ENCODE results near the gene CYP26C1. TPM values are rescaled to one million over a fixed set of nuclear protein-coding genes. Genes with fewer than 3 reads are reported as not detected.

CYP26C1 gene
- total RNA-seq, 1 donor from 2014 or later: 0.35 TPM

DNA sequence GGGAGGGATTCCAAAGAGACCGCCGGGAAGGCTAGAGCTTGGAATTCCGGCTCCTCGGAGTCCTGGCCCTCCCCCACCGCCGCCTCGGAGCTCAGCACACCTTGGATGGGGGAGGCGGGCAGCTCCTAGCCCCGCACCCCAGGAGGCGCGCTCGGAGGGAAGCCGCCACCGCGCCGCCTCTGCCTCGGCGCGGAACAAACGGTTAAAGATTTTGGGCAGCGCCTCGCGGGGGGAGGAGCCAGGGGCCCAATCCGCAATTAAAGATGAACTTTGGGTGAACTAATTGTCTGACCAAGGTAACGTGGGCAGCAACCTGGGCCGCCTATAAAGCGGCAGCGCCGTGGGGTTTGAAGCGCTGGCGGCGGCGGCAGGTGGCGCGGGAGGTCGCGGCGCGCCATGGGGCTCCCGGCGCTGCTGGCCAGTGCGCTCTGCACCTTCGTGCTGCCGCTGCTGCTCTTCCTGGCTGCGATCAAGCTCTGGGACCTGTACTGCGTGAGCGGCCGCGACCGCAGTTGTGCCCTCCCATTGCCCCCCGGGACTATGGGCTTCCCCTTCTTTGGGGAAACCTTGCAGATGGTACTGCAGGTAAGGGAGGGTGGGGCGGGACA, 13.0 kb downstream of the CYP26C1 start, which contains the start of gene CYP26A1:
Gene CYP26A1, plus strand, starts transcription at position 355 of the 608 bp plus-strand sequence. Its CDS starts 42 bp downstream, at position 397.
- no peak for DNase-seq
- peaks cover 64% of the 10 kb centered on the region for H3K27me3 ChIP-seq
- intact Hi-C loops (cut with DNase I): loop anchor here (10.0 kb wide), 1 partner anchor 221 kb away; no protein-coding TSS in a partner anchor

DNA sequence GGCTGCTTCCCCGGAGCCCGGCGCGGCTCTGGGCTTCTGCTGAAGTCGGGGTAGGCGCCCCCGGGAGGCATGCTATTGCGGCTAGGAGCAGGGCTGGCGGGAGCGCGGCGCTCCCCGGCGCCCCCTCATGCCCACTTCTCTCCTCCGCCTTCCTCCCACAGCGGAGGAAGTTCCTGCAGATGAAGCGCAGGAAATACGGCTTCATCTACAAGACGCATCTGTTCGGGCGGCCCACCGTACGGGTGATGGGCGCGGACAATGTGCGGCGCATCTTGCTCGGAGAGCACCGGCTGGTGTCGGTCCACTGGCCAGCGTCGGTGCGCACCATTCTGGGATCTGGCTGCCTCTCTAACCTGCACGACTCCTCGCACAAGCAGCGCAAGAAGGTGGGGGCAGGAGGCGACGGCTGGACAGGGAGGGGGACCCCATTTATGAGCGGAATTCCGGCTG, 13.6 kb downstream of the CYP26C1 start:
- Histone ChIP-seq H3K36me3 (no peaks in the 10 kb centered on the region), H3K4me3 (peak overlapping the region; percentile 29), H3K9me3 (no peaks in the 10 kb centered on the region), H3K27ac (no peak overlapping the region), H3K27me3 (peaks cover 63% of the 10 kb centered on the region), H3K4me1 (peaks cover 33% of the 10 kb centered on the region)
- TF ChIP-seq, protein P1, sequence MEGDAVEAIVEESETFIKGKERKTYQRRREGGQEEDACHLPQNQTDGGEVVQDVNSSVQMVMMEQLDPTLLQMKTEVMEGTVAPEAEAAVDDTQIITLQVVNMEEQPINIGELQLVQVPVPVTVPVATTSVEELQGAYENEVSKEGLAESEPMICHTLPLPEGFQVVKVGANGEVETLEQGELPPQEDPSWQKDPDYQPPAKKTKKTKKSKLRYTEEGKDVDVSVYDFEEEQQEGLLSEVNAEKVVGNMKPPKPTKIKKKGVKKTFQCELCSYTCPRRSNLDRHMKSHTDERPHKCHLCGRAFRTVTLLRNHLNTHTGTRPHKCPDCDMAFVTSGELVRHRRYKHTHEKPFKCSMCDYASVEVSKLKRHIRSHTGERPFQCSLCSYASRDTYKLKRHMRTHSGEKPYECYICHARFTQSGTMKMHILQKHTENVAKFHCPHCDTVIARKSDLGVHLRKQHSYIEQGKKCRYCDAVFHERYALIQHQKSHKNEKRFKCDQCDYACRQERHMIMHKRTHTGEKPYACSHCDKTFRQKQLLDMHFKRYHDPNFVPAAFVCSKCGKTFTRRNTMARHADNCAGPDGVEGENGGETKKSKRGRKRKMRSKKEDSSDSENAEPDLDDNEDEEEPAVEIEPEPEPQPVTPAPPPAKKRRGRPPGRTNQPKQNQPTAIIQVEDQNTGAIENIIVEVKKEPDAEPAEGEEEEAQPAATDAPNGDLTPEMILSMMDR (IDR thresholded peaks at IDR 0.05): no peak
- DNase-seq (no peak), ATAC-seq (no peak)
- intact Hi-C loops (cut with DNase I): loop anchor here (10.0 kb wide), 1 partner anchor 221 kb away; no protein-coding TSS in a partner anchor

More for the DNA sequence above, 13.0 kb downstream of the CYP26C1 start, which contains the start of gene CYP26A1:
- Histone ChIP-seq H3K4me3 (peak within 1 kb of the TSS; percentile 29), H3K4me1 (peaks cover 34% of the 10 kb centered on the region), H3K9me3 (no peaks in the 10 kb centered on the region), H3K27ac (no peak within 1 kb of the TSS), H3K36me3 (no peaks in the 10 kb centered on the region)
- TF ChIP-seq, protein P1 (IDR thresholded peaks at IDR 0.05): no peak
- no peak for ATAC-seq

DNA sequence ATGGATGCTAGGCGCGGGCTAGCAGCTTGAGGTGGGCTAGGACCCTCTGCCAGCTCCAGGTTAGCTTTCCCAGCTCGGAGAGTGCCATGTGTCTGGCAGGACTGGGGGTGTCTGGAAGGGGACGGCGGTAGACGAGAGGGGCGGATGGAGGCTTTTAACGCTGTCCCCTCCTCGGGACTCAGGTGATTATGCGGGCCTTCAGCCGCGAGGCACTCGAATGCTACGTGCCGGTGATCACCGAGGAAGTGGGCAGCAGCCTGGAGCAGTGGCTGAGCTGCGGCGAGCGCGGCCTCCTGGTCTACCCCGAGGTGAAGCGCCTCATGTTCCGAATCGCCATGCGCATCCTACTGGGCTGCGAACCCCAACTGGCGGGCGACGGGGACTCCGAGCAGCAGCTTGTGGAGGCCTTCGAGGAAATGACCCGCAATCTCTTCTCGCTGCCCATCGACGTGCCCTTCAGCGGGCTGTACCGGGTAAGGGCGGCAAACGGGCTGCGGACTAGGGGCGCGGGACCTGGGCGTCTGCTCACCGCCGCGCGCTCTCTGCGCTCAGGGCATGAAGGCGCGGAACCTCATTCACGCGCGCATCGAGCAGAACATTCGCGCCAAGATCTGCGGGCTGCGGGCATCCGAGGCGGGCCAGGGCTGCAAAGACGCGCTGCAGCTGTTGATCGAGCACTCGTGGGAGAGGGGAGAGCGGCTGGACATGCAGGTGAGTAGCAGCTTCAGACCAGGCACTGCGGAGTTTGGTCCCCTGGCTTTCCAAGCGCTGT, 14.2 kb downstream of the CYP26C1 start:
- Histone ChIP-seq H3K36me3 (no peaks in the 10 kb centered on the region), H3K4me3 (no peak overlapping the region), H3K27me3 (peaks cover 63% of the 10 kb centered on the region), H3K9me3 (no peaks in the 10 kb centered on the region), H3K27ac (no peak overlapping the region), H3K4me1 (peaks cover 33% of the 10 kb centered on the region)
- ATAC-seq (no peak), DNase-seq (no peak)
- TF ChIP-seq, protein P1 (IDR thresholded peaks at IDR 0.05): no peak
- intact Hi-C loops (cut with DNase I): loop anchor here (10.0 kb wide), 1 partner anchor 220 kb away; no protein-coding TSS in a partner anchor

DNA sequence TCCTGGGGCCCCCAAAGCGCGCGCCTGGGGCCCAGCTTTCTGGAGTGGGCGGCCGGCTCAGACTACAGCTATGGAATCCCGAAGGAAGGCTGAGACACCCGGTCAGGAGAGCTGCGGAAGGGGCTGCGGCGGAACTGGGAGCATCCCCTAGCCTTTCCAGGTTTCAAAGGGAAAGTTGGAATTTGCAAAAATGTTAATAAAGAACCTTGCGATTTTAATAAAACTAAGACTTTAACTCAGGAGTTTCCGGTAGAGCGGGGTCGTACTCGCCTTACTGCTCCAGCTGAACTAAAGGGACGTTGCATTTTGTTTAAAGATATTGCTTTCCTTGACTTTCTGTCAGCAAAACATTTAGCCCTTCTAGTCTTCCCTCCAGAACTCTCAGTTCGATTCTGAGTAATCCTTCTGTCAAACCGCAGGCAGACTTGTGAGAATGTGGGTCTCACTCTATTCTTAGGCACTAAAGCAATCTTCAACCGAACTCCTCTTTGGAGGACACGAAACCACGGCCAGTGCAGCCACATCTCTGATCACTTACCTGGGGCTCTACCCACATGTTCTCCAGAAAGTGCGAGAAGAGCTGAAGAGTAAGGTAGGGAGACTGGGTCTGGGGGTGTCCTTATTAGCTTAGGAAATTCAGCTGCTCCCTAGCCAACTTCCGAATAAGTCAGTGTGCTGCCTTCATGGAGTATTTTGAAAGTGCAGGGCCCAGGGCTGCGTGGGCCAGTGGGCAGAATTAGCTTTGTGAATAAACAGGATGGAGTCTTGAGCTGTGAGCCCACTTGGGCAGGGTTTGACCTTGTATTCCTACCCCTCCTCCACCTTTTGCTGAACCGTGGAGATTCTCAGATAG, 15.0 kb downstream of the CYP26C1 start:
- H3K36me3 ChIP-seq: no peaks in the 10 kb centered on the region
- TF ChIP-seq, protein P1 (IDR thresholded peaks at IDR 0.05): no peak
- H3K9me3 ChIP-seq: no peaks in the 10 kb centered on the region
- H3K27ac ChIP-seq: no peak overlapping the region
- intact Hi-C loops (cut with DNase I): loop anchor here (10.0 kb wide), 1 partner anchor 219 kb away; no protein-coding TSS in a partner anchor
- DNase-seq: no peak
- no peak for ATAC-seq
- H3K4me3 ChIP-seq: no peak overlapping the region
- peaks cover 39% of the 10 kb centered on the region for H3K4me1 ChIP-seq
- peaks cover 63% of the 10 kb centered on the region for H3K27me3 ChIP-seq

- Histone ChIP-seq H3K4me1 (peaks cover 36% of the 10 kb centered on the region), H3K27me3 (peaks cover 61% of the 10 kb centered on the region), H3K4me3 (no peak overlapping the region), H3K9me3 (no peaks in the 10 kb centered on the region), H3K36me3 (no peaks in the 10 kb centered on the region), H3K27ac (no peak overlapping the region)
- ATAC-seq (no peak), DNase-seq (no peak)
- TF ChIP-seq, protein P1 (IDR thresholded peaks at IDR 0.05): no peak
- intact Hi-C loops (cut with DNase I): loop anchor here (10.0 kb wide), 1 partner anchor 218 kb away; no protein-coding TSS in a partner anchor
Observed at GRCh38 chr10:93076871-93077270, 16.3 kb downstream of the CYP26C1 start.

Measured in upper lobe of right lung (tissue), 1 donor.